ENCODE data around the gene TENM3. TPM values are rescaled to one million over a fixed set of nuclear protein-coding genes. Genes with fewer than 3 reads are reported as not detected.

TENM3 gene
- total RNA-seq, 1 experiment from 2014 or later, result 0.87 TPM

GRCh38 chr4:182426901-182427300 lies 183.7 kb downstream of the TENM3 start:
- Histone ChIP-seq H3K27ac (ENCODE audit: low read length) (no peak overlapping the region), H3K9me3 (ENCODE audit: low read length) (no peaks in the 10 kb centered on the region), H3K79me2 (ENCODE audit: low read length) (no peaks in the 10 kb centered on the region), H3K4me3 (ENCODE audit: low read length) (no peak overlapping the region), H3K4me1 (ENCODE audit: insufficient read depth, low read length) (no peaks in the 10 kb centered on the region), H4K20me1 (ENCODE audit: low read length) (no peaks in the 10 kb centered on the region), H3K4me2 (ENCODE audit: low read length) (no peak overlapping the region), H3K9me2 (replicated peaks; ENCODE audit: low read length) (no peaks in the 10 kb centered on the region), H3K27me3 (ENCODE audit: low read length) (no peaks in the 10 kb centered on the region), H3K9ac (ENCODE audit: low read length) (no peak overlapping the region), H2AFZ (ENCODE audit: low read length) (no peak overlapping the region), H3K36me3 (ENCODE audit: low read depth, low read length) (no peaks in the 10 kb centered on the region), H3F3A (ENCODE audit: low read length, unreplicated experiment) (no peaks in the 10 kb centered on the region)
- no TSS peak for BruUV-seq (replicated peaks)
- DNase-seq (no peak), ATAC-seq (no peak)
- TF ChIP-seq EZH2phosphoT487 (IDR thresholded peaks at IDR 0.05; ENCODE audit: borderline replicate concordance, low read length), result no peak
- no peak for TF ChIP-seq CTCF (conservative IDR thresholded peaks at IDR 0.05; ENCODE audit: low read depth, low read length)
- TF ChIP-seq EZH2 (IDR thresholded peaks at IDR 0.05; ENCODE audit: low read length, unreplicated experiment), result no peak
- intact Hi-C loops (cut with micrococcal nuclease), result no loop called here
- CTCF ChIA-PET, result no interaction called here
- POLR2A ChIA-PET (ENCODE audit: unreplicated experiment), result no interaction called here

GRCh38 chr4:182427554-182427953 lies 184.4 kb downstream of the TENM3 start:
- TF ChIP-seq CTCF (conservative IDR thresholded peaks at IDR 0.05; ENCODE audit: low read depth, low read length), result no peak
- no peak for TF ChIP-seq EZH2phosphoT487 (IDR thresholded peaks at IDR 0.05; ENCODE audit: borderline replicate concordance, low read length)
- no peak for TF ChIP-seq EZH2 (IDR thresholded peaks at IDR 0.05; ENCODE audit: low read length, unreplicated experiment)
- no TSS peak for BruUV-seq (replicated peaks)
- Histone ChIP-seq H3K27ac (ENCODE audit: low read length) (no peak overlapping the region), H4K20me1 (ENCODE audit: low read length) (no peaks in the 10 kb centered on the region), H2AFZ (ENCODE audit: low read length) (no peak overlapping the region), H3K9ac (ENCODE audit: low read length) (no peak overlapping the region), H3K4me2 (ENCODE audit: low read length) (no peak overlapping the region), H3K4me3 (ENCODE audit: low read length) (no peak overlapping the region), H3K36me3 (ENCODE audit: low read depth, low read length) (no peaks in the 10 kb centered on the region), H3K9me2 (replicated peaks; ENCODE audit: low read length) (no peaks in the 10 kb centered on the region), H3K9me3 (ENCODE audit: low read length) (no peaks in the 10 kb centered on the region), H3K79me2 (ENCODE audit: low read length) (no peaks in the 10 kb centered on the region), H3F3A (ENCODE audit: low read length, unreplicated experiment) (no peaks in the 10 kb centered on the region), H3K4me1 (ENCODE audit: insufficient read depth, low read length) (no peaks in the 10 kb centered on the region), H3K27me3 (ENCODE audit: low read length) (no peaks in the 10 kb centered on the region)
- no peak for ATAC-seq
- ChIA-PET CTCF (no interaction called here), POLR2A (ENCODE audit: unreplicated experiment) (interaction anchor here (0.6 kb wide), 1 partner anchor 1401 kb away, joined by 6 read pairs; no protein-coding TSS in a partner anchor)
- no peak for DNase-seq
- intact Hi-C loops (cut with micrococcal nuclease), result no loop called here

GRCh38 chr4:182429896-182430295 lies 186.7 kb downstream of the TENM3 start:
- DNase-seq (no peak), ATAC-seq (no peak)
- Histone ChIP-seq H3K4me3 (ENCODE audit: low read length) (no peak overlapping the region), H3K27me3 (ENCODE audit: low read length) (peaks cover 2% of the 10 kb centered on the region; the same call in 1 of the 2 replicates), H2AFZ (ENCODE audit: low read length) (no peak overlapping the region), H3K27ac (ENCODE audit: low read length) (no peak overlapping the region), H4K20me1 (ENCODE audit: low read length) (no peaks in the 10 kb centered on the region), H3K79me2 (ENCODE audit: low read length) (no peaks in the 10 kb centered on the region), H3K9me2 (replicated peaks; ENCODE audit: low read length) (no peaks in the 10 kb centered on the region), H3K9me3 (ENCODE audit: low read length) (no peaks in the 10 kb centered on the region), H3K4me2 (ENCODE audit: low read length) (no peak overlapping the region), H3K36me3 (ENCODE audit: low read depth, low read length) (no peaks in the 10 kb centered on the region), H3F3A (ENCODE audit: low read length, unreplicated experiment) (no peaks in the 10 kb centered on the region), H3K4me1 (ENCODE audit: insufficient read depth, low read length) (no peaks in the 10 kb centered on the region), H3K9ac (ENCODE audit: low read length) (no peak overlapping the region)
- CTCF ChIA-PET, result no interaction called here
- POLR2A ChIA-PET (ENCODE audit: unreplicated experiment), result no interaction called here
- BruUV-seq (replicated peaks), result no TSS peak
- no peak for TF ChIP-seq EZH2phosphoT487 (IDR thresholded peaks at IDR 0.05; ENCODE audit: borderline replicate concordance, low read length)
- no peak for TF ChIP-seq CTCF (conservative IDR thresholded peaks at IDR 0.05; ENCODE audit: low read depth, low read length)
- TF ChIP-seq EZH2 (IDR thresholded peaks at IDR 0.05; ENCODE audit: low read length, unreplicated experiment), result no peak
- intact Hi-C loops (cut with micrococcal nuclease), result no loop called here
